ENCODE measurements around the gene PLCL1. TPM values are rescaled to one million over a fixed set of nuclear protein-coding genes. Genes with fewer than 3 reads are reported as not detected.

The PLCL1 gene
- polyA plus RNA-seq, 3 donors = 0.69 to 1.4 (median 0.79) TPM

- Histone ChIP-seq H3K9me3 (replicated peaks in 1 of 2; ENCODE audit: control insufficient read depth in 1 of 2, insufficient read depth in 1 of 2, low read length in 2 of 2) (no peaks in the 10 kb centered on the region), H2AFZ (ENCODE audit: insufficient read depth, low read depth, low read length, poor library complexity, severe bottlenecking) (no peak overlapping the region), H4K20me1 (ENCODE audit: insufficient read depth, low read length) (no peaks in the 10 kb centered on the region), H3K36me3 (replicated peaks in 1 of 2; ENCODE audit: control insufficient read depth in 1 of 2, insufficient read depth in 2 of 2, low read length in 2 of 2) (no peaks in the 10 kb centered on the region), H3K9ac (ENCODE audit: insufficient read depth, low read length, poor library complexity, severe bottlenecking) (no peak overlapping the region), H3K4me1 (ENCODE audit: control insufficient read depth in 1 of 2, insufficient read depth in 2 of 2, low read length in 2 of 2) (no peaks in the 10 kb centered on the region), H3K4me2 (replicated peaks; ENCODE audit: extremely low read depth, low read length, poor library complexity, severe bottlenecking) (no peak overlapping the region), H3K4me3 (replicated peaks in 1 of 3; ENCODE audit: low read depth in 2 of 3, low read length in 3 of 3) (no peak overlapping the region), H3K27ac (ENCODE audit: low read depth in 1 of 2, low read length in 2 of 2) (no peak overlapping the region), H3K27me3 (ENCODE audit: control insufficient read depth in 2 of 2, insufficient read depth in 2 of 2, low read length in 2 of 2) (peaks cover 0 to 2% of the 10 kb centered on the region in 2 donors), H3K79me2 (ENCODE audit: insufficient read depth, low read length) (no peaks in the 10 kb centered on the region)
- no peak overlapping the region for H3K4me3 Mint-ChIP-seq
- peaks cover 1 to 3% (median 2%) of the 10 kb centered on the region in 3 donors for H3K27me3 Mint-ChIP-seq (ENCODE audit: low read depth in 3 of 3)
- peaks cover 0 to 1% (median 0%) of the 10 kb centered on the region in 7 donors for H3K9me3 Mint-ChIP-seq
- H3K36me3 Mint-ChIP-seq = no peaks in the 10 kb centered on the region
- intact Hi-C loops (cut with micrococcal nuclease) = no loop called here
- no peaks in the 10 kb centered on the region for H3K4me1 Mint-ChIP-seq
- no peak for DNase-seq
- no peak for TF ChIP-seq CTCF (IDR thresholded peaks at IDR 0.05)
- WGBS (ENCODE audit: insufficient coverage) = no CpG with 5 or more reads among the region's 3 CpGs
- H3K27ac Mint-ChIP-seq = no peak overlapping the region
These were observed 135.4 kb downstream of the PLCL1 start for GRCh38 chr2:197939787-197940186.

- H3K36me3 Mint-ChIP-seq = no peaks in the 10 kb centered on the region
- Histone ChIP-seq H4K20me1 (ENCODE audit: insufficient read depth, low read length) (no peaks in the 10 kb centered on the region), H3K9me3 (replicated peaks in 1 of 2; ENCODE audit: control insufficient read depth in 1 of 2, insufficient read depth in 1 of 2, low read length in 2 of 2) (no peaks in the 10 kb centered on the region), H3K79me2 (ENCODE audit: insufficient read depth, low read length) (no peaks in the 10 kb centered on the region), H3K9ac (ENCODE audit: insufficient read depth, low read length, poor library complexity, severe bottlenecking) (no peak overlapping the region), H3K4me1 (ENCODE audit: control insufficient read depth in 1 of 2, insufficient read depth in 2 of 2, low read length in 2 of 2) (no peaks in the 10 kb centered on the region), H2AFZ (ENCODE audit: insufficient read depth, low read depth, low read length, poor library complexity, severe bottlenecking) (no peak overlapping the region), H3K36me3 (replicated peaks in 1 of 2; ENCODE audit: control insufficient read depth in 1 of 2, insufficient read depth in 2 of 2, low read length in 2 of 2) (no peaks in the 10 kb centered on the region), H3K4me3 (replicated peaks in 1 of 3; ENCODE audit: low read depth in 2 of 3, low read length in 3 of 3) (no peak overlapping the region), H3K4me2 (replicated peaks; ENCODE audit: extremely low read depth, low read length, poor library complexity, severe bottlenecking) (no peak overlapping the region), H3K27ac (ENCODE audit: low read depth in 1 of 2, low read length in 2 of 2) (no peak overlapping the region), H3K27me3 (ENCODE audit: control insufficient read depth in 2 of 2, insufficient read depth in 2 of 2, low read length in 2 of 2) (peaks cover 0 to 2% of the 10 kb centered on the region in 2 donors)
- no peak for TF ChIP-seq CTCF (IDR thresholded peaks at IDR 0.05)
- peaks cover 0 to 1% (median 0%) of the 10 kb centered on the region in 7 donors for H3K9me3 Mint-ChIP-seq
- no peaks in the 10 kb centered on the region for H3K4me1 Mint-ChIP-seq
- H3K27ac Mint-ChIP-seq = no peak overlapping the region
- intact Hi-C loops (cut with micrococcal nuclease) = no loop called here
- H3K27me3 Mint-ChIP-seq (ENCODE audit: low read depth in 3 of 3) = peaks cover under 1 to 3% (median 2%) of the 10 kb centered on the region in 3 donors
- DNase-seq = no peak
- WGBS (ENCODE audit: insufficient coverage) = no CpG with 5 or more reads among the region's 1 CpG
- H3K4me3 Mint-ChIP-seq = no peak overlapping the region
These were observed 136.0 kb downstream of the PLCL1 start for GRCh38 chr2:197940382-197940781.

All from CD14-positive monocyte (primary cell).